CD14-positive monocyte (primary cell): Measurements from ENCODE around the gene TMEM132C. TPM values are rescaled to one million over a fixed set of nuclear protein-coding genes. Genes with fewer than 3 reads are reported as not detected.

Experiments used
- DNase-seq, 3 donors: peaks; one replicate each; pipeline ENCODE4 v3.0.0-alpha.2; 2011 to 2022
- H2AFZ ChIP-seq: 2 replicates; pipeline ENCODE4 v1.6.0; 2012; ENCODE audit warnings: mild to moderate bottlenecking, low read depth, low read length, inconsistent platforms; ENCODE audit not compliant: insufficient read depth, poor library complexity, severe bottlenecking
- H3K27ac ChIP-seq, 2 donors: 1 replicate in 1 of 2; 2 replicates in 1 of 2; pipeline ENCODE4 v1.5.1; 2012 to 2013; ENCODE audit warnings: low read length in 2 of 2, control low read depth in 1 of 2, inconsistent platforms in 1 of 2, low read depth in 1 of 2, mild to moderate bottlenecking in 1 of 2
- H3K27me3 ChIP-seq, 2 donors: one replicate each; pipeline versions ENCODE4 v1.6.0 to v1.6.1; 2011 to 2013; ENCODE audit warnings: low read length in 2 of 2; ENCODE audit not compliant: control insufficient read depth in 2 of 2, insufficient read depth in 2 of 2
- H3K36me3 ChIP-seq, 2 donors: replicated peaks in 1 of 2; 1 replicate in 1 of 2; 2 replicates in 1 of 2; pipeline versions ENCODE4 v1.5.1 to v1.6.1; 2012 to 2013; ENCODE audit warnings: low read length in 2 of 2, control low read depth in 1 of 2, inconsistent platforms in 1 of 2, mild to moderate bottlenecking in 1 of 2; ENCODE audit not compliant: insufficient read depth in 2 of 2, control insufficient read depth in 1 of 2
- H3K4me1 ChIP-seq, 2 donors: 1 replicate in 1 of 2; 2 replicates in 1 of 2; pipeline versions ENCODE4 v1.5.1 to v1.6.1; 2012 to 2013; ENCODE audit warnings: low read length in 2 of 2, control low read depth in 1 of 2, inconsistent platforms in 1 of 2, mild to moderate bottlenecking in 1 of 2, moderate library complexity in 1 of 2; ENCODE audit not compliant: insufficient read depth in 2 of 2, control insufficient read depth in 1 of 2
- H3K4me2 ChIP-seq: replicated peaks from 2 replicates; pipeline ENCODE3; 2012; ENCODE audit warnings: low read length, moderate library complexity, mild to moderate bottlenecking; ENCODE audit not compliant: poor library complexity, severe bottlenecking; ENCODE audit errors: extremely low read depth
- H3K4me3 ChIP-seq, 3 experiments: fragments of 200-600 bp in 1 of 3; sonication (generic) in 1 of 3; replicated peaks in 1 of 3; 1 replicate in 2 of 3; 2 replicates in 1 of 3; pipeline ENCODE4 v1.5.1; 2011 to 2013; ENCODE audit warnings: low read length in 3 of 3, mild to moderate bottlenecking in 3 of 3, control low read depth in 2 of 3, low read depth in 2 of 3, inconsistent platforms in 1 of 3, moderate library complexity in 1 of 3
- H3K79me2 ChIP-seq: 2 replicates; pipeline ENCODE4 v1.6.0; 2012; ENCODE audit warnings: mild to moderate bottlenecking, control low read depth, inconsistent platforms, low read length, moderate library complexity; ENCODE audit not compliant: insufficient read depth
- H3K9ac ChIP-seq: 2 replicates; pipeline ENCODE4 v1.6.0; 2017; ENCODE audit warnings: low read length, mild to moderate bottlenecking; ENCODE audit not compliant: insufficient read depth, poor library complexity, severe bottlenecking
- H3K9me3 ChIP-seq, 2 donors: replicated peaks in 1 of 2; 1 replicate in 1 of 2; 2 replicates in 1 of 2; pipeline versions ENCODE4 v1.5.1 to v1.6.1; 2012 to 2013; ENCODE audit warnings: low read length in 2 of 2, control low read depth in 1 of 2; ENCODE audit not compliant: control insufficient read depth in 1 of 2, insufficient read depth in 1 of 2
- H4K20me1 ChIP-seq: 2 replicates; pipeline ENCODE4 v1.6.0; 2012; ENCODE audit warnings: mild to moderate bottlenecking, low read length, control low read depth, moderate library complexity; ENCODE audit not compliant: insufficient read depth
- H3K27ac Mint-ChIP-seq, 7 donors: one replicate each; pipeline ENCODE4 v1.8.0; 2020; ENCODE audit warnings: mild to moderate bottlenecking in 7 of 7, mixed read lengths in 7 of 7, moderate library complexity in 6 of 7, inconsistent platforms in 2 of 7
- H3K27me3 Mint-ChIP-seq, 3 donors: one replicate each; pipeline ENCODE4 v1.8.0; 2021 to 2022; ENCODE audit warnings: low read depth in 3 of 3, mild to moderate bottlenecking in 3 of 3, mixed read lengths in 3 of 3, moderate library complexity in 3 of 3, inconsistent platforms in 1 of 3
- H3K36me3 Mint-ChIP-seq, 2 donors: one replicate each; pipeline ENCODE4 v1.8.0; 2020; ENCODE audit warnings: mixed read lengths in 2 of 2, inconsistent platforms in 1 of 2, mild to moderate bottlenecking in 1 of 2
- H3K4me1 Mint-ChIP-seq: one replicate; pipeline ENCODE4 v1.8.0; 2020; ENCODE audit warnings: mild to moderate bottlenecking, mixed read lengths
- H3K4me3 Mint-ChIP-seq, 2 donors: one replicate each; pipeline ENCODE4 v1.8.0; 2020; ENCODE audit warnings: mild to moderate bottlenecking in 2 of 2, mixed read lengths in 2 of 2, moderate library complexity in 1 of 2
- H3K9me3 Mint-ChIP-seq, 7 donors: one replicate each; pipeline ENCODE4 v1.8.0; 2020 to 2022; ENCODE audit warnings: mixed read lengths in 7 of 7, mild to moderate bottlenecking in 6 of 7, moderate library complexity in 6 of 7, inconsistent platforms in 2 of 7
- WGBS: methylation state at CpG from one replicate; pipeline ENCODE4 v1.1.5; 2013; ENCODE audit warnings: missing lambda C conversion rate; ENCODE audit not compliant: insufficient coverage; 5-methylcytosine and 5-hydroxymethylcytosine counted together
- intact Hi-C, 2 donors: fragments of 100-400 bp; cut with micrococcal nuclease; formaldehyde crosslinking; loops; one replicate each; pipeline versions ENCODE4 v1.15.0 to v1.15.1; 2023
- polyA plus RNA-seq, 3 donors: library from polyadenylated mRNA; depleted of rRNA in 1 of 3; unstranded in 2 of 3; stranded (reverse) in 1 of 3; fragments of 300-500 nt in 2 of 3; fragments of >200 nt in 1 of 3; fragmentation: Illumina TruSeq in 2 of 3; gene quantifications; 1 replicate in 2 of 3; 2 replicates in 1 of 3; pipeline ENCODE4 v1.2.3, GENCODE V29; 2012 to 2021
- TF ChIP-seq, protein P1 (sequence below): fragments of 200-600 bp; IDR thresholded peaks from one replicate; pipeline ENCODE4 v1.8.0; 2022; ENCODE audit warnings: antibody characterized with exemption, mild to moderate bottlenecking

Gene TMEM132C
- polyA plus RNA-seq, 3 donors, result not detected

DNA sequence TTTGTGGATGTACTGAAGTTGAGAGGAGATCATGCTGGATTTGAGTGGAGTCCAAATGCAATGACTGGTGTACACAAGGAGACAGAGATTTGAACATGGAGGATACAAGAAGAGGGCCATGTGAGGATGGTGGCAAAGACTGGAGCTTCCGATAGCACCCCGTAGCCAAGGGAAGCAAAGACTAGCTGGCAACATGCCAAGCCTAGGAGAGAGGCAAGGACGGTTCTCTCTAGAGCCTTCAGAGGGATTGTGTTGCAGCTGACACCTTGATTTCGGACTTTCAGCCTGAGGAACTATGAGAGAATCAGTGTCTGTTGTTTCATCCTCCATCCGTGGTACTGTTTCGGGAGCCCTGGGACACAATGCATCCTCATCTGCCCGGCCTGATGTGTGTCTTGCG lies 354.3 kb downstream of the TMEM132C start:
- no peak overlapping the region for H3K27ac ChIP-seq
- H3K9me3 Mint-ChIP-seq, result peaks cover 0 to 9% (median 4%) of the 10 kb centered on the region in 7 donors
- H3K4me1 ChIP-seq, result no peaks in the 10 kb centered on the region
- intact Hi-C loops, result no loop called here
- H3K4me3 ChIP-seq, result no peak overlapping the region
- no peak overlapping the region for H3K9ac ChIP-seq
- H3K4me2 ChIP-seq, result no peak overlapping the region
- H3K36me3 Mint-ChIP-seq, result no peaks in the 10 kb centered on the region
- no peaks in the 10 kb centered on the region for H3K9me3 ChIP-seq
- peaks cover 0 to 3% (median 1%) of the 10 kb centered on the region in 3 donors for H3K27me3 Mint-ChIP-seq
- no peak overlapping the region for H2AFZ ChIP-seq
- no peaks in the 10 kb centered on the region for H3K4me1 Mint-ChIP-seq
- no peaks in the 10 kb centered on the region for H4K20me1 ChIP-seq
- H3K27me3 ChIP-seq, result no peaks in the 10 kb centered on the region
- WGBS, result 92% methylated on average over 8 of the region's 8 CpGs
- no peak for DNase-seq
- TF ChIP-seq, protein P1, sequence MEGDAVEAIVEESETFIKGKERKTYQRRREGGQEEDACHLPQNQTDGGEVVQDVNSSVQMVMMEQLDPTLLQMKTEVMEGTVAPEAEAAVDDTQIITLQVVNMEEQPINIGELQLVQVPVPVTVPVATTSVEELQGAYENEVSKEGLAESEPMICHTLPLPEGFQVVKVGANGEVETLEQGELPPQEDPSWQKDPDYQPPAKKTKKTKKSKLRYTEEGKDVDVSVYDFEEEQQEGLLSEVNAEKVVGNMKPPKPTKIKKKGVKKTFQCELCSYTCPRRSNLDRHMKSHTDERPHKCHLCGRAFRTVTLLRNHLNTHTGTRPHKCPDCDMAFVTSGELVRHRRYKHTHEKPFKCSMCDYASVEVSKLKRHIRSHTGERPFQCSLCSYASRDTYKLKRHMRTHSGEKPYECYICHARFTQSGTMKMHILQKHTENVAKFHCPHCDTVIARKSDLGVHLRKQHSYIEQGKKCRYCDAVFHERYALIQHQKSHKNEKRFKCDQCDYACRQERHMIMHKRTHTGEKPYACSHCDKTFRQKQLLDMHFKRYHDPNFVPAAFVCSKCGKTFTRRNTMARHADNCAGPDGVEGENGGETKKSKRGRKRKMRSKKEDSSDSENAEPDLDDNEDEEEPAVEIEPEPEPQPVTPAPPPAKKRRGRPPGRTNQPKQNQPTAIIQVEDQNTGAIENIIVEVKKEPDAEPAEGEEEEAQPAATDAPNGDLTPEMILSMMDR, result no peak
- no peak overlapping the region for H3K4me3 Mint-ChIP-seq
- H3K27ac Mint-ChIP-seq, result no peak overlapping the region
- H3K79me2 ChIP-seq, result no peaks in the 10 kb centered on the region
- no peaks in the 10 kb centered on the region for H3K36me3 ChIP-seq

GRCh38 chr12:128623748-128624147 lies 356.8 kb downstream of the TMEM132C start:
- TF ChIP-seq, protein P1, result no peak
- H3K9ac ChIP-seq, result no peak overlapping the region
- H3K36me3 ChIP-seq, result no peaks in the 10 kb centered on the region
- H3K4me1 ChIP-seq, result no peaks in the 10 kb centered on the region
- peaks cover 0 to 3% (median 1%) of the 10 kb centered on the region in 3 donors for H3K27me3 Mint-ChIP-seq
- H4K20me1 ChIP-seq, result no peaks in the 10 kb centered on the region
- no peak overlapping the region for H3K4me3 Mint-ChIP-seq
- no peaks in the 10 kb centered on the region for H3K36me3 Mint-ChIP-seq
- H3K4me3 ChIP-seq, result no peak overlapping the region
- no peaks in the 10 kb centered on the region for H3K79me2 ChIP-seq
- DNase-seq, result no peak
- no peaks in the 10 kb centered on the region for H3K4me1 Mint-ChIP-seq
- H3K9me3 Mint-ChIP-seq, result peaks cover 0 to 9% (median 4%) of the 10 kb centered on the region in 7 donors
- H3K27ac Mint-ChIP-seq, result no peak overlapping the region
- no peak overlapping the region for H3K27ac ChIP-seq
- no peaks in the 10 kb centered on the region for H3K9me3 ChIP-seq
- no CpG with 5 or more reads among the region's 6 CpGs for WGBS
- no peaks in the 10 kb centered on the region for H3K27me3 ChIP-seq
- no peak overlapping the region for H2AFZ ChIP-seq
- intact Hi-C loops, result no loop called here
- no peak overlapping the region for H3K4me2 ChIP-seq
